Prostate gland (tissue), 2 donors: Measurements from ENCODE around the gene HOXB7. TPM values are rescaled to one million over a fixed set of nuclear protein-coding genes. Genes with fewer than 3 reads are reported as not detected.

ENCODE experiments used
- DNase-seq: peaks from one replicate; pipeline ENCODE4 v3.0.0-alpha.2; 2019; ENCODE audit warnings: low spot score
- H3K27ac ChIP-seq, 2 donors: fragments of 200-600 bp; sonication (generic); 2 replicates each; pipeline ENCODE4 v1.5.1; 2017 to 2019
- H3K27me3 ChIP-seq: fragments of 200-600 bp; sonication (generic); replicated peaks from 2 replicates; pipeline ENCODE4 v1.5.1; 2019; ENCODE audit not compliant: insufficient read depth
- H3K36me3 ChIP-seq, 2 donors: fragments of 200-600 bp; sonication (generic); 1 replicate in 1 of 2; 2 replicates in 1 of 2; pipeline versions ENCODE4 v1.5.1 to v1.8.1; 2017 to 2019
- H3K4me1 ChIP-seq: fragments of 200-600 bp; sonication (generic); replicated peaks from 2 replicates; pipeline ENCODE4 v1.5.1; 2019
- H3K4me3 ChIP-seq, 2 donors: fragments of 200-600 bp; sonication (generic); 2 replicates each; pipeline ENCODE4 v1.5.1; 2017 to 2019
- H3K9me3 ChIP-seq: fragments of 200-600 bp; sonication (generic); 2 replicates; pipeline ENCODE4 v1.5.1; 2017
- CTCF ChIP-seq, 4 experiments: fragments of 200-600 bp in 2 of 4; fragments of 450-650 bp in 2 of 4; sonication (generic) in 2 of 4; IDR thresholded peaks; 1 replicate in 3 of 4; 2 replicates in 1 of 4; pipeline ENCODE4 v1.5.1; 2016 to 2019; ENCODE audit warnings: antibody characterized with exemption in 4 of 4, mild to moderate bottlenecking in 2 of 4, moderate library complexity in 2 of 4
- POLR2A ChIP-seq: fragments of 450-650 bp; IDR thresholded peaks from one replicate; pipeline ENCODE4 v1.6.1; 2016; ENCODE audit warnings: antibody characterized with exemption, mild to moderate bottlenecking
- POLR2AphosphoS5 ChIP-seq: sonication (generic); formaldehyde crosslinking; IDR thresholded peaks from one replicate; pipeline ENCODE4 v1.6.1; 2017; ENCODE audit warnings: antibody characterized with exemption
- WGBS: methylation state at CpG from one replicate; pipeline ENCODE4 v1.1.5; 2018; 5-methylcytosine and 5-hydroxymethylcytosine counted together
- intact Hi-C: fragments of 100-400 bp; cut with DNase I; formaldehyde crosslinking; loops from one replicate; pipeline ENCODE4 v1.14.2; 2022
- total RNA-seq, 2 donors: library from RNA; depleted of rRNA; stranded (reverse); fragments of >200 nt; gene quantifications; one replicate each; pipeline ENCODE4 v1.1.0, GENCODE V29; 2016

Gene HOXB7
- total RNA-seq, 2 donors from 2014 or later, result 0.73 to 3.4 TPM

DNA sequence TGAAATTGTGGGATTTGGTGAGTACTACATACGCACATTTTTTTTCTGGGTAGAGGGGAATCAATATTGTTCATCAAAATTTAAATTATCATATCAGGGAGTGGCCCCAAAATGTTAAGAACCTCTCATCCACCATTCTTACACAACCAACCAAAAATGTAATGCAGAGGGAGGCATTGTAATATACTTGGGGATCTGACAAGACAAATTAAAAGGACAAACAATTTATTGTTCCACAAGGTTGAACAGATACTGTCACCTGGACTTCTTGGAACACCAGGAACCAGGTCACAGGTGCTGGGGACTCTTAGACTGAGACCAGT is 30.0 kb upstream of the HOXB7 start:
- DNase-seq, result no peak
- Histone ChIP-seq H3K27me3 (peaks cover 15% of the 10 kb centered on the region), H3K4me1 (no peaks in the 10 kb centered on the region), H3K36me3 (no peaks in the 10 kb centered on the region), H3K9me3 (no peaks in the 10 kb centered on the region), H3K27ac (no peak overlapping the region), H3K4me3 (no peak overlapping the region)
- intact Hi-C loops, result no loop called here
- no peak for TF ChIP-seq CTCF (IDR thresholded peaks at IDR 0.05)
- no peak for TF ChIP-seq POLR2A
- no peak for TF ChIP-seq POLR2AphosphoS5
- 76% methylated on average over 1 of the region's 1 CpG for WGBS

GRCh38 chr17:48639982-48640857 is 29.4 kb upstream of the HOXB7 start:
- intact Hi-C loops, result no loop called here
- WGBS, result 71% methylated on average over 6 of the region's 6 CpGs
- no peak for DNase-seq
- H3K4me3 ChIP-seq, result no peak overlapping the region
- H3K36me3 ChIP-seq, result no peaks in the 10 kb centered on the region
- TF ChIP-seq CTCF (IDR thresholded peaks at IDR 0.05), result no peak
- TF ChIP-seq POLR2A, result no peak
- no peak for TF ChIP-seq POLR2AphosphoS5
- H3K4me1 ChIP-seq, result no peaks in the 10 kb centered on the region
- no peak overlapping the region for H3K27ac ChIP-seq
- no peaks in the 10 kb centered on the region for H3K9me3 ChIP-seq
- H3K27me3 ChIP-seq, result peaks cover 19% of the 10 kb centered on the region

- Histone ChIP-seq H3K9me3 (no peaks in the 10 kb centered on the region), H3K4me3 (no peak overlapping the region), H3K27ac (no peak overlapping the region), H3K36me3 (no peaks in the 10 kb centered on the region), H3K4me1 (no peaks in the 10 kb centered on the region), H3K27me3 (peaks cover 25% of the 10 kb centered on the region)
- 42% methylated on average over 5 of the region's 5 CpGs for WGBS
- intact Hi-C loops, result no loop called here
- no peak for DNase-seq
- TF ChIP-seq POLR2AphosphoS5 (no peak), POLR2A (no peak), CTCF (IDR thresholded peaks at IDR 0.05) (no peak)
These were observed 28.3 kb upstream of the HOXB7 start for GRCh38 chr17:48639136-48639535.

- TF ChIP-seq POLR2A, result no peak
- TF ChIP-seq CTCF (IDR thresholded peaks at IDR 0.05), result no peak
- no peak for TF ChIP-seq POLR2AphosphoS5
- no peaks in the 10 kb centered on the region for H3K36me3 ChIP-seq
- H3K9me3 ChIP-seq, result no peaks in the 10 kb centered on the region
- DNase-seq, result no peak
- H3K4me3 ChIP-seq, result no peak overlapping the region
- no peak overlapping the region for H3K27ac ChIP-seq
- 59% methylated on average over 18 of the region's 18 CpGs for WGBS
- intact Hi-C loops, result no loop called here
- H3K27me3 ChIP-seq, result peaks cover 33% of the 10 kb centered on the region
- H3K4me1 ChIP-seq, result no peaks in the 10 kb centered on the region
These were observed 26.8 kb upstream of the HOXB7 start for GRCh38 chr17:48637323-48638260.
